Right lung (tissue), 5 donors: Measurements from ENCODE around the gene AMMECR1. TPM values are rescaled to one million over a fixed set of nuclear protein-coding genes. Genes with fewer than 3 reads are reported as not detected.

ENCODE experiments used
- DNase-seq, 2 donors: peaks; one replicate each; pipeline ENCODE4 v3.0.0-alpha.2; 2013
- polyA plus RNA-seq, 5 donors: library from polyadenylated mRNA; unstranded; fragments of 120-200 nt; gene quantifications; one replicate each; pipeline versions ENCODE4 v1.2.1 to v1.2.3, GENCODE V29; 2013; ENCODE audit warnings: inconsistent platforms in 1 of 5, low replicate concordance in 1 of 5; ENCODE audit not compliant: insufficient read length in 5 of 5, insufficient read depth in 1 of 5

Gene AMMECR1
- polyA plus RNA-seq, 5 donors: 10.1 to 14.5 (median 13.2) TPM

GRCh38 chrX:110316351-110317060 lies 1.4 kb downstream of the AMMECR1 start:
- no peak for DNase-seq

GRCh38 chrX:110315551-110315950 lies 2.3 kb downstream of the AMMECR1 start:
- DNase-seq: no peak

GRCh38 chrX:110311437-110312230 lies 6.3 kb downstream of the AMMECR1 start:
- no peak for DNase-seq

- DNase-seq: no peak
Measured at GRCh38 chrX:110310896-110311295, 7.0 kb downstream of the AMMECR1 start.

GRCh38 chrX:110310000-110310790 lies 7.7 kb downstream of the AMMECR1 start:
- no peak for DNase-seq

GRCh38 chrX:110308220-110308619 lies 9.7 kb downstream of the AMMECR1 start:
- DNase-seq: no peak

GRCh38 chrX:110304884-110305283 lies 13.0 kb downstream of the AMMECR1 start:
- no peak for DNase-seq

GRCh38 chrX:110304371-110304770 lies 13.5 kb downstream of the AMMECR1 start:
- DNase-seq: no peak

GRCh38 chrX:110302975-110303374 lies 14.9 kb downstream of the AMMECR1 start:
- no peak for DNase-seq

- DNase-seq: no peak
Measured at GRCh38 chrX:110301194-110301593, 16.7 kb downstream of the AMMECR1 start.

GRCh38 chrX:110294087-110294486 lies 23.8 kb downstream of the AMMECR1 start:
- DNase-seq: no peak

- DNase-seq: no peak
Measured at GRCh38 chrX:110293658-110294057, 24.2 kb downstream of the AMMECR1 start.

GRCh38 chrX:110287605-110288004 lies 30.3 kb downstream of the AMMECR1 start:
- DNase-seq: no peak

GRCh38 chrX:110286106-110286505 lies 31.8 kb downstream of the AMMECR1 start:
- DNase-seq: no peak

GRCh38 chrX:110284159-110284558 lies 33.7 kb downstream of the AMMECR1 start:
- DNase-seq: no peak

GRCh38 chrX:110282922-110283321 lies 35.0 kb downstream of the AMMECR1 start:
- DNase-seq: no peak

GRCh38 chrX:110281377-110281776 lies 36.5 kb downstream of the AMMECR1 start:
- no peak for DNase-seq

GRCh38 chrX:110280954-110281353 lies 36.9 kb downstream of the AMMECR1 start:
- peak; percentile 5 to 10 for DNase-seq

- no peak for DNase-seq
Measured at GRCh38 chrX:110277609-110278008, 40.3 kb downstream of the AMMECR1 start.

GRCh38 chrX:110276778-110277177 lies 41.1 kb downstream of the AMMECR1 start:
- no peak for DNase-seq

GRCh38 chrX:110268886-110269285 lies 49.0 kb downstream of the AMMECR1 start:
- no peak for DNase-seq

- DNase-seq: no peak
Measured at GRCh38 chrX:110268395-110268794, 49.5 kb downstream of the AMMECR1 start.
